22Rv1 (cell line): ENCODE measurements around the gene MLLT1.
"Not testable (repeated sequence)": the region's sequence is repeated elsewhere in the genome, so short reads cannot be mapped to it uniquely, and the experiment has no call there.

Experiments
- H3K27ac ChIP-seq: fragments of 450-650 bp; 2 replicates; pipeline ENCODE4 v1.5.1; 2017
- CTCF ChIP-seq: fragments of 450-650 bp; IDR thresholded peaks from 2 replicates; pipeline ENCODE4 v1.5.1; 2017; ENCODE audit warnings: mild to moderate bottlenecking
- ZFX ChIP-seq: fragments of 450-650 bp; IDR thresholded peaks from 2 replicates; pipeline ENCODE4 v1.6.1; 2017; ENCODE audit warnings: antibody characterized with exemption, borderline replicate concordance

The MLLT1 gene

GRCh38 chr19:6286676-6287075 lies 6.9 kb upstream of the MLLT1 start:
- TF ChIP-seq ZFX: no peak
- TF ChIP-seq CTCF: no peak
- H3K27ac ChIP-seq: no peak overlapping the region

- H3K27ac ChIP-seq: not testable (repeated sequence)
These were observed 2.6 kb upstream of the MLLT1 start for GRCh38 chr19:6282393-6282792.

GRCh38 chr19:6279620-6279930 lies 200 bp downstream of the MLLT1 start:
- peak overlapping the region; percentile 68 for H3K27ac ChIP-seq
- TF ChIP-seq CTCF (no peak), ZFX (no peak)

DNA sequence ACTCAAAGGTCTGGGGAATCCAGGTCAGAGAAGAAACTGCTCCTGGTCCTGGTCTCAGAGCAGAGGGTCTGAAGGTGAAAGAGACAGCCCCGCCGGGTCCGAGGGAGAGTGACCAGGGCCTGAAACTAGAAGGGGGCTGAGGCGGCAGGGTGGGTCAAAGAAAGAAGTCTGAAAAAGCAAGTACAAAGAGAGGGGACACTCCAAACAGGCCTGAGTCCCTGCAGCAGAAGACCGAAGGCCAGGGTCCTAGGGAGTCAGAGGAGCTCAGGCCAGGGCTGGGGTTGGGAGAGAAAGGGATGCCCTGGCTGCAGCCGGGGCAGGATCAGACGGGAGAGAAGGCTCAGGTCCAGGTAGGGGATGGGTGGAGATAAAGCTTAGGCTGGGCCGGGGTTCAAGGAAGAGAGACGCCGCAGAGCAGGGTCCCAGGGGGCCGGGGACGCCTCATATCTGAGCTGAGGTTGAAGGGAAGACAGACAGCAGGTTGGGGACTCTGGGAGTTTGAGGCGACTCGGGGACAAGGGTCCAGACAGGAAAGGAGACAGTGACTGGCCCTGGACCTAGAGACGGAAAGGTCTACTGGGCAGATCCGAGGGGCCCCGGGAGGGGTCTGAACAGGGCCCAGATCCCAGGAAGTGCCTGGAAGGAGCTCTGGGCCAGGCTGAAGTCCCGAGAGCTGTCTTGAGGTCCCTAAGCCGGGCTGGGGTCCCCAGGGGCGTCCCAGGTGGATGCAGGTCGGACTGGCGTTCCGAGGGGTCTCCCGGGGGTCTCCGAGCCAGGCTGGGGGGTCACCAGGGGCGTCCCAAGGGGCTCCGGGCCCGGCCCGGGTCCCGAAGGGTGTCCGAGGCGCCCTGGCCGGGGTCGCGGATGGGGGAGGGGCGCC lies 795 bp downstream of the MLLT1 start:
- peak overlapping the region; percentile 68 for H3K27ac ChIP-seq
- TF ChIP-seq ZFX: no peak
- no peak for TF ChIP-seq CTCF

- TF ChIP-seq CTCF (no peak), ZFX (no peak)
These were observed 1.7 kb downstream of the MLLT1 start for GRCh38 chr19:6278051-6278450.

GRCh38 chr19:6276447-6276846 lies 3.3 kb downstream of the MLLT1 start:
- TF ChIP-seq CTCF: no peak
- no peak for TF ChIP-seq ZFX
- H3K27ac ChIP-seq: no peak overlapping the region

More at GRCh38 chr19:6278051-6278450, 1.7 kb downstream of the MLLT1 start:
- no peak overlapping the region for H3K27ac ChIP-seq

DNA sequence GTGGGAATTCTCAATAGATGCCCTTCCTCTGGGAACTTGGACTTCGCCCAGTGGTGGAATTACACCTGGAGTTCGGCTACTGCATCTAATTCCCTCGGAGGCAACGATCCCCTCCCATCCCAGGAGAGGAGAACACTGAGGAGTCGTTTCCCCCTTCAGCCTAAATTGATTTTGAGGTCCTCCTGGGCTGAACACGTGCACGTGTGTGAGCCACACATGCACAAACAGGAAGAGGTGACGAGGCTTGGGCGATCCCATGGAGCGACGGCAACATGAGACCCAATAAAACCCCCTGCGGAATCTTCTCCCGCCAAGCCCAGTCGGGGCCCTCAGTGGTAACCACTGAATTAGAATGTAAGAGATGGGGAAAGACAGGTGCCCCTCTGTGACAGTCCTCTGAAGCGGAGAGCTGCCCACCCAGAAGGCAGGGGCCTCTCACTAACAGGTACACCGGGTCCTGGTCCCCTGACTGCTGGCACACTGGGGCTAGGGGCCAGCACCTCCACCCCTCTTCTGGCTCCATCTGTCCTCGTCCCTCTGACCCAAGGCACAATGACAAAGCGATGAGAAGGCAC lies 4.5 kb downstream of the MLLT1 start:
- no peak overlapping the region for H3K27ac ChIP-seq
- TF ChIP-seq CTCF (no peak), ZFX (no peak)
